Measurements from ENCODE around the gene FXYD6.
A peak's percentile ranks its signal among the peaks of the same experiment; 100 is the strongest.
"Not testable (repeated sequence)": the region's sequence is repeated elsewhere in the genome, so short reads cannot be mapped to it uniquely, and the experiment has no call there.

FXYD6 gene

GRCh38 chr11:117814766-117815261 lies 61.6 kb downstream of the FXYD6 start:
- Histone ChIP-seq H3K9ac (ENCODE audit: low read length) (no peak overlapping the region), H3K27ac (ENCODE audit: low read depth, low read length) (no peak overlapping the region), H3K4me3 (ENCODE audit: low read depth in 1 of 2, low read length in 2 of 2) (no peak overlapping the region)

GRCh38 chr11:117814204-117814765 lies 62.2 kb downstream of the FXYD6 start:
- Histone ChIP-seq H3K9me3 (ENCODE audit: low read length) (no peaks in the 10 kb centered on the region), H3K4me1 (ENCODE audit: insufficient read depth, low read length) (peaks cover 18% of the 10 kb centered on the region), H3K27me3 (ENCODE audit: control insufficient read depth in 1 of 2, insufficient read depth in 2 of 2, low read length in 2 of 2) (no peaks in the 10 kb centered on the region), H3K27ac (ENCODE audit: low read depth, low read length) (no peak overlapping the region), H3K9ac (ENCODE audit: low read length) (no peak overlapping the region), H3K36me3 (ENCODE audit: insufficient read depth, low read length) (no peaks in the 10 kb centered on the region), H3K4me3 (ENCODE audit: low read depth in 1 of 2, low read length in 2 of 2) (no peak overlapping the region)

More at GRCh38 chr11:117814766-117815261, 61.6 kb downstream of the FXYD6 start:
- Histone ChIP-seq H3K36me3 (ENCODE audit: insufficient read depth, low read length) (no peaks in the 10 kb centered on the region), H3K27me3 (ENCODE audit: control insufficient read depth in 1 of 2, insufficient read depth in 2 of 2, low read length in 2 of 2) (no peaks in the 10 kb centered on the region), H3K4me1 (ENCODE audit: insufficient read depth, low read length) (peaks cover 18% of the 10 kb centered on the region), H3K9me3 (ENCODE audit: low read length) (no peaks in the 10 kb centered on the region)

DNA sequence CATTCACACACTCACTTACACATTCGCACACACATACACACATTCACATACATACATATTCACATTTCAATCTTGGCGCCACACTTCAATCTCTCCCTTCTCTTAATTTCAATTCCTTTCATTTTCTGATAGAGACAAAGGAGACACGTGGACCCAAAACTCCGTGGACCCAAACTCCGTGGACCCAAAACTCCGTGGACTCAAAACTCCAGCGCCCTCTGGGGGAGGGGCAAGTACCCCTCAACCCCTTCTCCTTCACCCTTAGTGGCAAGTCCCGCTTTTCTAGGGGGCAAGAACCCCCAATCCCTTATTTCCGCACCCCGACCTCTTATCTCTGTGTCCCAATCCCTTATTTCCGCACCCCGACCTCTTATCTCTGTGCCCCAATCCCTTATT lies 66.4 kb downstream of the FXYD6 start:
- H3K4me3 ChIP-seq (ENCODE audit: low read depth in 1 of 2, low read length in 2 of 2); H3K27me3 ChIP-seq (ENCODE audit: control insufficient read depth in 1 of 2, insufficient read depth in 2 of 2, low read length in 2 of 2); H3K36me3 ChIP-seq (ENCODE audit: insufficient read depth, low read length); H3K4me1 ChIP-seq (ENCODE audit: insufficient read depth, low read length); H3K9me3 ChIP-seq (ENCODE audit: low read length); H3K27ac ChIP-seq (ENCODE audit: low read depth, low read length); H3K9ac ChIP-seq (ENCODE audit: low read length): not testable (repeated sequence)

- H3K27ac ChIP-seq (ENCODE audit: low read depth, low read length), result peak overlapping the region; percentile 0
- H3K9ac ChIP-seq (ENCODE audit: low read length), result no peak overlapping the region
- no peaks in the 10 kb centered on the region for H3K4me1 ChIP-seq (ENCODE audit: insufficient read depth, low read length)
- no peaks in the 10 kb centered on the region for H3K27me3 ChIP-seq (ENCODE audit: control insufficient read depth in 1 of 2, insufficient read depth in 2 of 2, low read length in 2 of 2)
- H3K9me3 ChIP-seq (ENCODE audit: low read length), result no peaks in the 10 kb centered on the region
- no peak overlapping the region for H3K4me3 ChIP-seq (ENCODE audit: low read depth in 1 of 2, low read length in 2 of 2)
- peaks cover 15% of the 10 kb centered on the region for H3K36me3 ChIP-seq (ENCODE audit: insufficient read depth, low read length)
Measured at GRCh38 chr11:117809236-117810055, 67.0 kb downstream of the FXYD6 start.

DNA sequence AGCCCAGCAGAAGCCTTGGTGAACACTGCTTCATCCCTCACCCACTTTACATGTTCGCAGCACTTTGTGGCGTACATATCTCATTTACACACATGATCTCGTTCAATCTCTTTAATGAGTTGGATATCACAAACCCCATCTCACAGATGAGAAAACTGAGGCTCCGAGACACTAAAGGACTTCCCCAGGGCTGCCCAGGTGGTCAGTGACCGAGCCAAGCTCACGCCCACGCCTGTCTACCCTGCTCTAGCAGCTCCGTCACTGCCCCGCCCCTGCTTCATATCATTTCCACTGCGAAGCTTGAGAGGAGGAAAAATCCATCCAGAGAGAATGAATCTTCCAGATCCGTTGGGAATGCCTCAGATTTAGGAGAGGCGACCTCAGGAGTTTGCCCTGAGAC lies 67.7 kb downstream of the FXYD6 start:
- Histone ChIP-seq H3K4me1 (ENCODE audit: insufficient read depth, low read length) (no peaks in the 10 kb centered on the region), H3K9ac (ENCODE audit: low read length) (no peak overlapping the region), H3K36me3 (ENCODE audit: insufficient read depth, low read length) (peaks cover 15% of the 10 kb centered on the region), H3K9me3 (ENCODE audit: low read length) (no peaks in the 10 kb centered on the region), H3K4me3 (ENCODE audit: low read depth in 1 of 2, low read length in 2 of 2) (no peak overlapping the region), H3K27ac (ENCODE audit: low read depth, low read length) (no peak overlapping the region), H3K27me3 (ENCODE audit: control insufficient read depth in 1 of 2, insufficient read depth in 2 of 2, low read length in 2 of 2) (no peaks in the 10 kb centered on the region)

- Histone ChIP-seq H3K4me1 (ENCODE audit: insufficient read depth, low read length) (no peaks in the 10 kb centered on the region), H3K9me3 (ENCODE audit: low read length) (no peaks in the 10 kb centered on the region), H3K27me3 (ENCODE audit: control insufficient read depth in 1 of 2, insufficient read depth in 2 of 2, low read length in 2 of 2) (no peaks in the 10 kb centered on the region), H3K4me3 (ENCODE audit: low read depth in 1 of 2, low read length in 2 of 2) (no peak overlapping the region), H3K9ac (ENCODE audit: low read length) (no peak overlapping the region), H3K36me3 (ENCODE audit: insufficient read depth, low read length) (peaks cover 15% of the 10 kb centered on the region), H3K27ac (ENCODE audit: low read depth, low read length) (no peak overlapping the region)
Measured at GRCh38 chr11:117807482-117808327, 68.8 kb downstream of the FXYD6 start.

DNA sequence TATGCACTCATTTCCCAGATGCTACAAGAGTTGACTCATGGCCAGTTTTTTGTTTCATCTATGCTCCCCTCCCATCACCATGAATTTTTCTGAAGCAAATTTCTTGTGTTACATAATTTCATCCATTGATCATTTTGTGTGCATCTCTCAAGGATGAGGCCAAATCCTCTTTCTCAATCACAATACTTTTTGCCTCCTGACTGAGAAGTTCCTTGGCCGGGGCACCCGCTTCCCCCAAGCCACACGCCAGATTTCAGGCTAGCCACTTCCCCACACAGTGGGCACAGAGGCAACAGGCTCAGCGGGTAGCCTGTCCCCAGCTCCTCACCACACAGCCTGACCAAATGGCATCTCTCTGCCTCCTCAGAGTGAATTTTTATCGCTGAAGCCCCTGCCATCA lies 69.6 kb downstream of the FXYD6 start:
- Histone ChIP-seq H3K27me3 (ENCODE audit: control insufficient read depth in 1 of 2, insufficient read depth in 2 of 2, low read length in 2 of 2) (no peaks in the 10 kb centered on the region), H3K9me3 (ENCODE audit: low read length) (no peaks in the 10 kb centered on the region), H3K4me3 (ENCODE audit: low read depth in 1 of 2, low read length in 2 of 2) (no peak overlapping the region), H3K36me3 (ENCODE audit: insufficient read depth, low read length) (peaks cover 15% of the 10 kb centered on the region), H3K27ac (ENCODE audit: low read depth, low read length) (no peak overlapping the region), H3K4me1 (ENCODE audit: insufficient read depth, low read length) (no peaks in the 10 kb centered on the region), H3K9ac (ENCODE audit: low read length) (no peak overlapping the region)

DNA sequence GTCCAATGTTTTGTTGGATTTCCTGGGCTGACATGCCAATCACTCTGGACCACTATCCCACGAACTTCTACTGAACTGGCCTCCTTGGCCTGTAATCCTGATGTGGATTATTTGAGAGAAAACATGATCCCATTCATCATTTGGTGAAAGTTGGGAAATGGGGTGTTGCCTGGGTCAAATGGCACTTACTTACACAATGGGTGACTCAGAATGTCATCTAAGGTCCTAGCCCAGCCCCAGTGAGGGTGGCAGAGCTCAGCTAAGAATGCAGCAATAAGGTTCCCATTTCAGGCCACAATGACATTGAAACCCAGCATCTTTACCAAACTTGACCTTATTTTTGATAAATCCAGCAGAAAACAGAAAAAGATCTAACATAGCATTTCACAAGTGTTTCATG lies 71.4 kb downstream of the FXYD6 start:
- no peaks in the 10 kb centered on the region for H3K27me3 ChIP-seq (ENCODE audit: control insufficient read depth in 1 of 2, insufficient read depth in 2 of 2, low read length in 2 of 2)
- H3K27ac ChIP-seq (ENCODE audit: low read depth, low read length), result no peak overlapping the region

GRCh38 chr11:117803896-117804295 lies 72.6 kb downstream of the FXYD6 start:
- H3K27ac ChIP-seq (ENCODE audit: low read depth, low read length), result no peak overlapping the region
- no peaks in the 10 kb centered on the region for H3K27me3 ChIP-seq (ENCODE audit: control insufficient read depth in 1 of 2, insufficient read depth in 2 of 2, low read length in 2 of 2)
- H3K4me1 ChIP-seq (ENCODE audit: insufficient read depth, low read length), result no peaks in the 10 kb centered on the region
- H3K4me3 ChIP-seq (ENCODE audit: low read depth in 1 of 2, low read length in 2 of 2), result no peak overlapping the region
- H3K36me3 ChIP-seq (ENCODE audit: insufficient read depth, low read length), result peaks cover 15% of the 10 kb centered on the region
- no peak overlapping the region for H3K9ac ChIP-seq (ENCODE audit: low read length)
- H3K9me3 ChIP-seq (ENCODE audit: low read length), result no peaks in the 10 kb centered on the region

More for the DNA sequence above, 71.4 kb downstream of the FXYD6 start:
- Histone ChIP-seq H3K4me3 (ENCODE audit: low read depth in 1 of 2, low read length in 2 of 2) (no peak overlapping the region), H3K36me3 (ENCODE audit: insufficient read depth, low read length) (peaks cover 15% of the 10 kb centered on the region), H3K4me1 (ENCODE audit: insufficient read depth, low read length) (no peaks in the 10 kb centered on the region), H3K9ac (ENCODE audit: low read length) (no peak overlapping the region), H3K9me3 (ENCODE audit: low read length) (no peaks in the 10 kb centered on the region)

DNA sequence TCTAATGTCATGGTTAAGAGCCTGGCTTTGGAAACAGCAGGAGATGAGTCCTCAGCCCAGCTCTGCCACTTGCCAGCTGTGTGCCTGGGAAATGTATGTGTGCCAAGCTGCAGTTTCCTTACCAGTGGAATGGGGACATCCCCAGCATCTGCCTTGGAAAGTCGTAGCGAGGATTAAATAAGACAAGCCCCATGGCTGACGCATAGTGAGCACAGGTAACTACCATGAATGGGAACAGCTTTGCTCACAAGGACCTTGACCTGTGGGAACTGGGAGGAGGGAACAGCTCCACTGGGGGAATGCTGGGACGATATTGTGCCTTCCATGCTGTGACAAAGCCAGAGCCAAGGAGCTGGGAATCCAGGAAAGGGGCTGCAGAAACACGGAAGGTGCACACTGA lies 76.8 kb downstream of the FXYD6 start:
- Histone ChIP-seq H3K9ac (ENCODE audit: low read length) (no peak overlapping the region), H3K4me1 (ENCODE audit: insufficient read depth, low read length) (peaks cover 12% of the 10 kb centered on the region), H3K27me3 (ENCODE audit: control insufficient read depth in 1 of 2, insufficient read depth in 2 of 2, low read length in 2 of 2) (peaks cover 16 to 27% of the 10 kb centered on the region in 2 donors), H3K27ac (ENCODE audit: low read depth, low read length) (no peak overlapping the region), H3K36me3 (ENCODE audit: insufficient read depth, low read length) (peaks cover 2% of the 10 kb centered on the region), H3K4me3 (ENCODE audit: low read depth in 1 of 2, low read length in 2 of 2) (no peak overlapping the region), H3K9me3 (ENCODE audit: low read length) (no peaks in the 10 kb centered on the region)

DNA sequence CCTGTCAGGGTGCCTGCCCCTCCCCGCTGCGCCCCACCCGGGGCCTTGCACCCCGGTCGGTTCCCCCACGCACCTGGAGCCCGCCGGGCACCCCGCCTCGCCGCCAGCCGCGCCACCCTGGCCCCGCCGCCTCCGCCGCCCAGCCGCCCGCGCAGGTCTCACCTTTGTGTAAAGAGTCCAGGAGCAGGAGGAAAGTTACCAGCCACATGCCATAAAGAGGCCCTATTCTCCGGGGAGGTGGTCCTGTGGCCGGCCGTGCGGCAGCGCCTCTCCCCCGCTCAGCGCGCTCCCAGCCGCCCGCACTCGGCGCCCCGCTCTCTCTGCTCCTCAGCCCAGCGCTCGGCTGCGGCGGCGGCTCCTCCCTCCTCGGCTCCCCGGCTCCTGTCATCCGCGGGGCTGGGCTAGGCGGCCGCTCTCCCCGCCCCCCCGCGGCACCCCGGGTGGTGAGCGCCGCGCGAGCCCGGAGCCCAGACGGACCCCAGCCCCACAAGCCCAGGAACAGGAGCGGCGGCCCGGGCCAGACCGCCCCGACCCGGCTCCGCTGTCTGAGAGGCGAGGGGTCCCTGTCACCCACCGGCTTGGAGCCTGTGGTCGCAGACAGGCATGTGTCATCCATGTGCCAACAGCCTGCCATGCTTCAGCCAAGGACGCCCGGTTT lies 79.5 kb downstream of the FXYD6 start, which contains the start of gene DSCAML1:
Gene DSCAML1, minus strand, starts transcription at position 345 of the 658 bp plus-strand sequence. Its CDS starts 137 bp downstream, at position 208.
- no peaks in the 10 kb centered on the region for H3K9me3 ChIP-seq (ENCODE audit: low read length)
- peak within 1 kb of the TSS; percentile 18 to 54 for H3K4me3 ChIP-seq (ENCODE audit: low read depth in 1 of 2, low read length in 2 of 2)
- H3K36me3 ChIP-seq (ENCODE audit: insufficient read depth, low read length), result no peaks in the 10 kb centered on the region
- H3K27me3 ChIP-seq (ENCODE audit: control insufficient read depth in 1 of 2, insufficient read depth in 2 of 2, low read length in 2 of 2), result peaks cover 20 to 35% of the 10 kb centered on the region in 2 donors
- no peak within 1 kb of the TSS for H3K27ac ChIP-seq (ENCODE audit: low read depth, low read length)
- H3K4me1 ChIP-seq (ENCODE audit: insufficient read depth, low read length), result peaks cover 12% of the 10 kb centered on the region
- no peak within 1 kb of the TSS for H3K9ac ChIP-seq (ENCODE audit: low read length)

Data from muscle layer of colon (tissue), 2 donors.